SU-DHL-6 (cell line): ENCODE data around the gene DDX46.

ENCODE experiments used
- EZH2phosphoT487 ChIP-seq: fragments of 200-600 bp; sonication (generic), shearing (Covaris generic); conservative IDR thresholded peaks from 2 replicates; pipeline ENCODE4 v1.6.1; 2018; ENCODE audit warnings: mild to moderate bottlenecking, antibody characterized with exemption, low read length, moderate library complexity, mixed read lengths
- TF ChIP-seq, protein P1 (sequence below): fragments of 200-600 bp; sonication (generic); IDR thresholded peaks from one replicate; pipeline ENCODE4 v1.5.1; 2017; ENCODE audit warnings: antibody characterized with exemption, mild to moderate bottlenecking, low read length, moderate library complexity; ENCODE audit not compliant: insufficient read depth, poor library complexity, severe bottlenecking

DNA sequence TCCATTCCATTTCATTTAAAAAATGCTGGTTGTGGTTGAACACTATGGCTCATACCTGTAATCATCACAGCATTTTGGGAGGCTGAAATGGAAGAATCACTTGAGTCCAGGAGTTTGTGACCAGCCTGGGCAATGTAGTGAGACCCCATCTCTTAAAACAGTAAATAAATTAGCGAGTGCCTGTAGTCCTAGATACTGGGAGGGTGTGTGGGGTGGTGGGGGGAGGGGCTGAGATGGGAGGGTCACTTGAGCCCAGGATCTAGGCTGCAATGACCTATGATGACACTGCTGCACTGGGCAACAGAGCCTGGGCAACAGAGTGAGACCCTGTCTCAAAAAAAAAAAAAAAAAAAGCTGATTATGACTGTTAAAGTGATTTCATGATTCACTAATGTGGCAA lies 29.1 kb downstream of the DDX46 start:
- TF ChIP-seq, protein P1, sequence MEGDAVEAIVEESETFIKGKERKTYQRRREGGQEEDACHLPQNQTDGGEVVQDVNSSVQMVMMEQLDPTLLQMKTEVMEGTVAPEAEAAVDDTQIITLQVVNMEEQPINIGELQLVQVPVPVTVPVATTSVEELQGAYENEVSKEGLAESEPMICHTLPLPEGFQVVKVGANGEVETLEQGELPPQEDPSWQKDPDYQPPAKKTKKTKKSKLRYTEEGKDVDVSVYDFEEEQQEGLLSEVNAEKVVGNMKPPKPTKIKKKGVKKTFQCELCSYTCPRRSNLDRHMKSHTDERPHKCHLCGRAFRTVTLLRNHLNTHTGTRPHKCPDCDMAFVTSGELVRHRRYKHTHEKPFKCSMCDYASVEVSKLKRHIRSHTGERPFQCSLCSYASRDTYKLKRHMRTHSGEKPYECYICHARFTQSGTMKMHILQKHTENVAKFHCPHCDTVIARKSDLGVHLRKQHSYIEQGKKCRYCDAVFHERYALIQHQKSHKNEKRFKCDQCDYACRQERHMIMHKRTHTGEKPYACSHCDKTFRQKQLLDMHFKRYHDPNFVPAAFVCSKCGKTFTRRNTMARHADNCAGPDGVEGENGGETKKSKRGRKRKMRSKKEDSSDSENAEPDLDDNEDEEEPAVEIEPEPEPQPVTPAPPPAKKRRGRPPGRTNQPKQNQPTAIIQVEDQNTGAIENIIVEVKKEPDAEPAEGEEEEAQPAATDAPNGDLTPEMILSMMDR: no peak
- no peak for TF ChIP-seq EZH2phosphoT487
